HG03025 (cell line): Measurements from ENCODE around the gene NUDT2.
"Not testable (repeated sequence)": the region's sequence is repeated elsewhere in the genome, so short reads cannot be mapped to it uniquely, and the experiment has no call there.

Experiments used
- ATAC-seq: cut with Tn5 transposase; IDR thresholded peaks from one replicate; pipeline ENCODE4 v1.9.1; 2021; ENCODE audit warnings: mild to moderate bottlenecking, moderate library complexity; ENCODE audit not compliant: unreplicated experiment, low FRiP score

Gene NUDT2

DNA sequence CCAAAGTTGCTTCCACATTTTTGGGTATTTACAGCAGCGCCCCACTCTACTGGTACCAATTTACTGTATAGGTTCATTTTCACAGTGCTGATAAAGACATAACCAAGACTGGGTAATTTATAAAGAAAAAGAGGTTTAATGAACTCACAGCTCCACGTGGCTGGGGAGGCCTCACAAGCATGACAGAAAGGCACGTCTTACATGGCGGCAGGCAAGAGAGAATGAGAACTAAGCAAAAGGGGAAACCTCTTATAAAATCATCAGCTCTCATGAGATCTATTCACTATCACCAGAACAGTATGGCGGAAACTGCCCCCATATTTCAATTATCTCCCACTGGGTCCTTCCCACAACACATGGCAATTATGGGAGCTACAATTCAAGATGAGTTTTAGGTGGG lies 39.4 kb downstream of the NUDT2 start:
- not testable (repeated sequence) for ATAC-seq

DNA sequence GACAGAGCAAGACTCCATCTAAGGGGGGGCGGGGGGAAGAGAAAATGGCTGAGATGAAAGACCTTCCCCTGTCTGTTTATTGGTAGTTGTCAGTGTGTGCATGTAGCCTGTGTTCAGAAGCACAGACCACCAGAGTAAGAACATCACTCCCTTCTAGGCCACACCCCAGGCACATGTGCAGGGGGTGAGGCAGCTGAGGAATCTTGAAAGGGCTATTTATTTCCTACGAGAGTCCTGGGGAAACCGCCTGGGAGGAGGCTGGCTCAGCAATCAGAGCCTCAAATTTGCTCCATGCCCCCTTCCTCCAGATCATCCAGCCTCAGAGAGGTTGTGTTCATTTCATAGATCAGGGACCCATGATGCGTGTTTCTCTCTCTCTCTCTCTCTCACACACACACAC lies 40.3 kb downstream of the NUDT2 start:
- no peak for ATAC-seq

DNA sequence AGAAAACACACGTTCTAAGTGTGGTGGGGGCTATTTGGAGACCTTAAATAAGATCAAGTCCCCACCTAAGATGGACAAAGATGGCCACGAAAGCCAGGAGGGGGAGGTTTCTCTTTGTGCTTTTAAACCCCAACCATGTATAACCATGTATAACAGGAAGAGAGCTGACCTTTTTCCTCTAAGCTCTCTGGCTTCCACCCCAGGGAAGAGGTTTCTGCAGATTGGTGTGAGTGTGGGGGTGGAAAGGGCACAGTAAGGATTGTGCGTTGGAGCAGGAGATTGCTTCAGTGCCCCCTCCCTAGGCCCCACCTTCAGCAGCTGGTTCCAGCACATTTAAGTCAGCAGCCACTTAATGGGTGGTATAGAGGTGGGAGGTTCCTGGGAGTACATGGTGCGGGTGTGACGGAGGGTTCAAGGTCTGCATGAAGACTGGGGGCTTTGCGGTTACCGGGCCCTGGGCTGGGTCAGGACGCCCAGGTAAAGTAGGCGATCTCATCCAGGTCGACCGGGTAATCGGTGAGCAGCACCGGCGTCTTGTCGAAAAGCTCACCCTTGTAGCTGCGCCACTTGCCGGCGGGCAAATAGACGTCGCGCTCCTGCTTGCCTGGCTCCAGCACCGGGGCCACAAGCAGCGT lies 41.1 kb downstream of the NUDT2 start:
- ATAC-seq: no peak

DNA sequence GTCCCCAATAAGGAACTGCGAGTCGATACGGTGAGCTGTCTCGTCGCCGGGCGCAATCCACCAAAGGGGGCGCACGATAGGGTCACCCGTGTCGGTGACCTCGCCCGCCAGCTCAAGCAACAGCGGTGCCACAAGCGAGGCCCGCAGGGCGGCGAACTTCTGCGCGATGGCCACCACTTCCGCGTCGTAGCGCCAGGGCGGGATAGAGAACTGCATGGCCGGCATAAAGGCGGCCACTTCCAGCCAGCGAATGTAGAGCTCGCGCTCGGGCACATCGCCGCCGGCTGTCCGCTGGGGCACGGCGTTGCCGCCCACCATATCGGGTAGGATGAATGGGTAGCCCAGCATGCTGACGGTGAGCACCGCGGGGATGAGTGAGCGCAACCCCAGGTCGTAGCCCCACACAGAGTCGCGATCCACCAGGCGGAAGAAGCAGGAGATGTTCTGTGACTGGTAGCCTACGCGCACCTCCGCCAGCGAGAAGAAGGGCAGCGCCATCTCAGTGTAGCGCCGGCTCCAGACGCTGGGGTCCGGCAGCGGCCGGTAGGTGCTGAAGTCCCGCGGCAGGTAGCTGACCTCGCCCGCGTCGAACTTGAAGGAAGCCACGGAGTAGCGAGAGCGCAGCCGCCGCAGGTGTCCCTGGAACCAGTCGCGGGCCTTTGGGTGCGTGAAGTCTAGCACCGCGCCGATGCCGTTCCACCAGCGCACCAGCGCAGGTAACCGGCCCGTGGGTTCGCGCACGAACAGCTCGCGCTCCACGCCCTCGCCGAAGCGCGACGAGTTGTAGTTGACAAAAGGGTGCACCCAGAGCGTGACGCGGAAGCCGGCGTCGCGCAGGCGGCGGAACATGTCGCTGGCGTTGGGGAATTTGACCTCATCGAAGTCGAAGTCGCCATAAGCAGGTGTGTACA lies 41.9 kb downstream of the NUDT2 start:
- no peak for ATAC-seq

DNA sequence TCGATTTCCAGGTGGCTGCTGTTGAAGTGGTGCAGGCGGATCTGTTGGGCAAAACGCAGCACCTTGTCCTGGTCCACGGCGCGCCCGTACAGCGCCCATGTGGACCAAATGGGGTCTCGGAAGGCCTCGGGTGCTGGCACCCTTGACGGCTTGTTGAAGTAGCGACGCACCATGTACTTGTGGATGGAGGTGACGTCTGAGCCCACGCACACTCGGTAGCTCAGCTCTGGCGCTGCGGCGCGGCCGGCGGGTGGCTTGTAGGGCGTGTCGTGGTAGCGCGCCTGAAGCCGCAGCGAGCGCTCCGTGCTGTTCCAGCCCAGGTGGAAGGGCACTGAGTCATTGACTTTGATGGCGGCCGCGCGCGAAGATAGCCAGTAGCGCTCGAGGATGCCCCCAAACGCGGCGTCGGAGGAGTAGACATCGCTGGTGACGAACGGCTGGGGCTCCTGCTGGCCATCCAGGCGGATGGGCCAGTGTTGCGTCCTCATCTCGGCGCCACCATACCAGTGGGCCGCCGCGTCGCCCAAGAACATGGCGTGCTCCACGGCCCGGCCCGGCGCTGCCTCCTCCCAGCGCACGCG lies 42.6 kb downstream of the NUDT2 start:
- ATAC-seq: no peak

DNA sequence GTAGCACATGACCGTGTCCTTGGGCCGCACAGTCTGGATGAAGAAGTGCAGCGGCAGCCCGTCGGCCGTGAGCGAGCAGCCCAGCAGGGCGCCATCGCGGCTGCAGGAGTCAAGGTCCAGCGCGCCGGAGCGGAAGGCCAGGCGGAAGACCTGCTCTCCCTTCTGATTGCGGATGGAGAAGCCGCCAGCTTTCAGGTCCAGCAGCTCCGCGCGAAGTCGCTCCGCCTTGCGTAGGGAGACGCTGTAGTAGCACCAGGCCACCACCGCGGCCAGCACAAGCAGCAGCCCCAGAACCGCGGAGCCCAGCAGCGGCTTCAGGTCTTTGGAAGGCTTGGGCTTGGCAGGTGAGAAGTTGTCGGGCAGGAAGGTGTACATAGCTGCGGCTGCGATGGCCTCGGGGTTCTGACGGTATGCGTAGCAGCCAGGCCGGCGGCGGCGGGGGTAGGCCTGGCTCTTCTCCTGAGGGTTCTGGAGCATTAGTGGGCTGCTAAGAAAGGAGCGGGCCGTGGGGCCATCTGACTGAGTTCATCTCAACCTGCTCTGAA lies 43.2 kb downstream of the NUDT2 start:
- ATAC-seq: no peak

DNA sequence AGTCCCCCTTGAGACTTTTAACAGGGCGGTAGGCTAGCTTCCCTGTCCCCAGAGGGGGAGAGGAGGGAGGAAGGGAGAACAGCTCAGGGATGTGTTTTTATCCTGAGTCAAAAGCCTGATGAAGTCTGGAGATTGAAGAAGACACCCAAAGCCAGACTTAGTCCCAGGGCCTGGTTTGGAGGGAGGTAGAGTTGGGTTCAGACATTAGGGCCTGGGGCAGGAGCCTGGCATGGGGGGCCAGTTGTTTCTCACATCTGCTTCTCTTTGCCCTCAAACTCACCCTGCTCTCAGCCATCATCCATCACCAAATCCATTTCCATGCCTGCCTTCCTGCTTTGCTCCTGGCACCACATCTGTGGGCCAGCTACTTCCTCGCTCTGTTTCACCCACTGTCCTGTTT lies 44.4 kb downstream of the NUDT2 start:
- no peak for ATAC-seq

DNA sequence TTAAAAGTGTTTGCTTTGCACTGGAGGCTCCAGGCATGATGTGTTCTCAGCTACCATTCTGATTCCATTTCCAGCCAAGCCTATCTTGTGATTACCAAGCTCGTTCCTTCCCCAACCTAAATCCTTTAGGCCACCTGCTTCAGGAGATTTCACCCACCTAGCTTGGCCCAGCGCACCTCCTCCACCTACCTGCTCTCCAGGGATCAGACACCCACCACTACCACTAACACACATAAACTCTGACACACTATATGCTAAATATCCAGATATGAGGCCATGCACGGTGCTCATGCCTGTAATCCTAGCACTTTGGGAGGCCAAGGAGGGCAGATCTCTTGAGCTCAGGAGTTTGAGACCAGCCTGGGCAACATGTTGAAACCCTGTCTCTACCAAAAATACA lies 45.0 kb downstream of the NUDT2 start:
- ATAC-seq: no peak

DNA sequence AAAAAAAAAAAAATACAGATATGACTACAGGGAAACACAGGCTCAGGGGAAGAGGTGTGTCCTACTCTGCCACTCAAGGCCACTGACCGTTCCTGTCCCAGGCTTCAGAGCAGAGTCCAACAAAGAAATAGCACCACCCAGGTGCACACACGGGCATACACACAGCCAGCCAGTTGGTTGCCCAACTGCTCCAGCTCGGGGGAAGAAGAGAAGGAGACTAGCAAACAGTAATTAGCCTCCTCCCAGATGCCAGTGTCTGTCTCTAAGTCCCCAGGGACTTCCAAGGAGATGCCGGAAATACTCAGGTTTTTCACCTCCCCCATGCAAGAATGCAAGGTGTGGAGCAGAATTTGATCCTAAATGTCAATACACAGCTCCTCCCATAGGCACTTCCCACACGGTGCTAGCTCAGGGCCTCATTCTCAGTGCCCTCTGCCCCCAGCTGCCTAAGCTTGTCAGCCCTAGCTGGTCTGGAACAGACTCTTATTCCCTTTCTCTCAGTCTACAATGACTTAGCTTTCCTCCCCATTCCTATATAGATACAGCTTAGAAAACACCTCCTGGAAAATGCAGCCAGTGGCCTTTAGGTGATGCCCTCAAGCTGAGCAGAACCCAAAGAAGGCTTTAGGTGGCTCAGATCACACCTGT lies 45.7 kb downstream of the NUDT2 start:
- ATAC-seq: no peak

DNA sequence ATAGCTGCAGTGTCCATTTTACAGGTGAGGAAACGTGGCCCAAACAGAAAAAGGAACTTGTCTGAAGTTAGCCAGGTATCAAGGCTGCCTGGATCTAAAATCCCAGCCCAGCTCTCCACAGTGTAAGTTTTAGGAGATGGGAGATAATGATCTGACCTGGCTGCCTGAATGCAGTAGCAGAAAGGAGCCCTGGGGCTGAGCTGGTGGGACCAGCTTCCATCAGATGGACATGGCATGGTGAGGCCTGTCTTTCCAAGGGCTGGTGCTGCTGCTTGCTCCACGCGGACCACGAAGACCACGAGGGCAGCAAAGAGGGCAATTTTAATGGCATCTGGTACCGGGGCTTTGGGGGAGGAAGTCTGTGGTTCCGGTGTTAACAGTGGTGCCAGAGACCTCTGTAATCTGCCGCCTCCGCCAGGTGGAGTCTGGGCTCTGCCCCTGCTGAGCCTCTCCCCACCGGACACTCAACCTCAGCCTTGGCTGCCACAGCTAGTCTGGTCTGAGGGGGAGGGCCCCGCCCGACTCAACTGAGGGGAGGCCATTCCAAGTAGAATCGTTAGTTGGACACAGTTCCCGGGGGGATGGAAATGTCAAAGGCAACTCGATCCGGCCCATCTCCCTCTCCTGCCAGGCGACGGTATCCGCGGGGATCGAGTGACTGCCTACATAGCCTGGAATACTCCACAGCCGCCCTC lies 46.7 kb downstream of the NUDT2 start:
- no peak for ATAC-seq

DNA sequence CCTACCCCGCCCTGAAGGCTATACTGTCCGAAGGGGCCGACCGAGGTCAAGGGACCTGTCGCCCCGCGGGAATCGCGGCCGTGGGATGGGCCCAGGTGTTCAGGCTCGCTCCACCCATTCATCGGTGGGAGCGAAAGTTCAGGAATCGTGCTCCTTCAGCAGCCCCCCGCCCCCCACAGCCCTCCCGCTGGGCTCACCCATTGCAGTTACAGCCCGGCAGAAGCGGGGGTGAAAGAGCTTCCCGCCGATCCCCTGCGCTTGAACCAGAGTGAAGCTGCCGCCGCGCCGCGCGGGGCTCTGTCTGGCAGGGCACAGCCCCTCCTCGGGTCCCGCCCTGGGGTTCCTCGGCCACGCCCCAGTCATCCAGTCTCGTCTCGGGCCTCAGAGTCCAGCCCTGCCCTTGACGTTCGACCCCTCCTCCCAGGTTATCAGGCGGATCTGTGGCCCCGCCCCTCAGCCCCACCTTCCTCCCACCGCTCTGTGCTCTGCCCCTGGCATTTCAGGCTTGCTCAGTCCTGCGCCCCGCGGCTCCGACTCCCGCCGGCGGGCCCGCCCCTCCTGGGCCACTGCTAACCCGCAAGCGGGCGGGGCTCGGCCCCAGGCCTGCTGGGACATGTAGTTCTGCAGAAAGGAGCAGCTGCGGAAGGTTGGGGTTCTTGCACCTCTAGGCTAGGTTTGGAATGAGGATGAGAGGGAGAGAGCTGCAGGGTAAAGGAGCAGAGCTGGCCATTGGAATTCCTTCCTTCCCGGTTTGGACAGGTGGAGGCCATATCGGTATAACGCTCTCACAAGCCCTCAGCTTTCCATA lies 47.4 kb downstream of the NUDT2 start, which contains the start of gene MYORG:
Gene MYORG, minus strand, starts transcription at position 303 of the 808 bp plus-strand sequence. CDS start 3,955 bp downstream, outside the sequence.
- peak; percentile 87 for ATAC-seq

DNA sequence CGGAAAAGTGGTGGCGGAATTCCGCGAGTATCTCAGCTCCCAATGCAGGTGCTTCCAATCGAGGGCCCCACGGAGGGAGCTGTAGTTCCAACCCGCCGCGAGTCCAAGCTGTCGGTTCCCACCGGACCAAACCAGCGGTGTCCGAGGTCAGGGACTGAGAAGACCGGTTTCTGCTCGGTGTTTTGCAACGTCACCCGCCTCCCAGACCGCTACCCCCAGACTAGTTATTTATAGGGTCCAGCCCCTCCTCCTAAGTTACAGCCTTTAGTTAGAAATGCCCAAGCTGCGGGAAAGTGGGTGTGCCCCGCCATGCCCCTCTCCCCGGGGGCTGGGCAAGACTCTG lies 48.0 kb downstream of the NUDT2 start:
- no peak for ATAC-seq

DNA sequence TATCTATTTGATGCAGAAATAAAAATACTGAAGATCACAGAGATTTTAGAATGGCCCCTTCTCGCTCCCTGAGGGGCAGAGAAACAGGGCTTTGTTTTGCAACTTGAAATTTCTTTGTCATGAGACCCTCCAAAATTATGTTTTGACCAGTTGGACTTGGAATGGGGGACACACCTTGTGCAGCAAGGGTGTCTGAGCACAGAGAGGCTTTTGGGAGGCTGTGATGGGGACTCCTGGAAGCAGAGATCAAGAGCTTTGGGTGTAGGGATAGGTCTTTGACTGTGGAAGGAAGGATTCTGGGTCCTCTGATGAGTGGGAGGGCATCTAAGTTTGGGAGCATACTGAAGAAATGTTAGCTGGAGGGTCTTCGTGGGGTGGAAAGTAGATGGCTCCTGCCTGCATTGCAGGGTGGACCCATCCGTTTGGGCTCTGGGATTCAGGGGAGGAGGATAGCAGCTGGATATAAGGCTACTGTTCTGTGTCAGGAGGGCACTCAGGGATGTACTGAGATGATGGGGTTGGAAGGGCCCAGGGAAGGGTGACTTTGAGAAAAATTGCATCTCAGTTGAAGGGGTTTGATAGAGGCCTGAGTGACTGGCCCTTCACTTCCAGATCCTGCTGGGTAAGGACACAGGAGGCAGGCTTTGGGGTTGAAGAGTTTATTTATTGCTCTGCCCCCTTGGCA lies 49.1 kb downstream of the NUDT2 start:
- ATAC-seq: no peak

DNA sequence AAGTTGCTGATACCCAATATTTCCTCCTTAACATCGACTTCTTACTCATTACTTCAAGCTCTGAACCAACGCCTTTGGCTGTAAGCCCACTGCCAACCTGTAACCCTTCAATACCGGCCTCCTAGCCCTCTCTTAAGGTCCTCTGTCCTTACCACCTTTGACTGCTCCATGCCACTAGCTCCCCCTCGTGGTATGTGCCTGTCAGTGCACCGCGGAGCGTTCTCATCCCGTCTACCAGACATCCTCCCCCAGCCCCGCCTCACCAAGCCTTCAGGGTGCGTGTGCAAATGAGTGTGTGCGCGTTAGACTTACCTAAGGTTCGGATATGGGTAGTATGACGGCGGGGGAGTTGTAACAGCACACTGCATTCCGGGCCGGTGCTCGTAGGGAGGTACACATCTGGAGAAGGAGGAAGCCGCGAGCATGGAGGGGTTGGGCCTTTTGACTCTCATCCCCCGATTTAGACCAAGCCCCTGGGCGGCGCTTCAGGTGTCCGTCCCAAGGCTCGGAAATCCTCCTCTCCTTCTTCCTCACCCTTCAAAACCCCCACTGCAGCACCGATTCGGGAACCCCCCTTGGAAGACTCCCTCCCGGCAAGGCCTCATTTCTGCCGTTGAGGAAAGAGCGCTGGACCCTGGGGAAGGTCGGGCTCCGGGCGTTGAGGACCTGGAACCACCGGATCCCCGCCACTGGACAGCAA lies 50.1 kb downstream of the NUDT2 start:
- no peak for ATAC-seq

DNA sequence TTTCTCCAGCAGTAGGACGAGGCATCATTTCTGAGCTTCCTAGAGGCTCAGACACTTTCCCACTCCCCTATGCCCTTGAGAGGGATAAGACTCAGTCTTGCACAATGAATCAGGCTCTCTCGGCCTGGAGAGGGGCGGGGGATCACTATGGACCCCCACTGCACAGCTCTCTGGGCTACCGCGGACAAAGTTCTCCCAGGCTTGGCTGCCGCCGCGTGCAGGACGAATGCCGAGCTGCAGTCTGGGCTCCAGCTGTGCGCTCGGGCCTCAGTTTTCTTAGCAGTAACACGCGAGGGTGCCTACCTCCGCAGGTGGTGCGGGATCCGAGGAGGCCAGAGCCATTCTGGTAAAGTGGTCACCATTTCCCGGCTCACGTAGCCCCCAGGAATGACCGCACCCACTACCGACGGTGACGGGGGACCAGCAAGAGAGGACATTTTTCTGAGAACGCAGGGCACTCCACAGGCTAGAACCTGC lies 50.7 kb downstream of the NUDT2 start:
- ATAC-seq: no peak

DNA sequence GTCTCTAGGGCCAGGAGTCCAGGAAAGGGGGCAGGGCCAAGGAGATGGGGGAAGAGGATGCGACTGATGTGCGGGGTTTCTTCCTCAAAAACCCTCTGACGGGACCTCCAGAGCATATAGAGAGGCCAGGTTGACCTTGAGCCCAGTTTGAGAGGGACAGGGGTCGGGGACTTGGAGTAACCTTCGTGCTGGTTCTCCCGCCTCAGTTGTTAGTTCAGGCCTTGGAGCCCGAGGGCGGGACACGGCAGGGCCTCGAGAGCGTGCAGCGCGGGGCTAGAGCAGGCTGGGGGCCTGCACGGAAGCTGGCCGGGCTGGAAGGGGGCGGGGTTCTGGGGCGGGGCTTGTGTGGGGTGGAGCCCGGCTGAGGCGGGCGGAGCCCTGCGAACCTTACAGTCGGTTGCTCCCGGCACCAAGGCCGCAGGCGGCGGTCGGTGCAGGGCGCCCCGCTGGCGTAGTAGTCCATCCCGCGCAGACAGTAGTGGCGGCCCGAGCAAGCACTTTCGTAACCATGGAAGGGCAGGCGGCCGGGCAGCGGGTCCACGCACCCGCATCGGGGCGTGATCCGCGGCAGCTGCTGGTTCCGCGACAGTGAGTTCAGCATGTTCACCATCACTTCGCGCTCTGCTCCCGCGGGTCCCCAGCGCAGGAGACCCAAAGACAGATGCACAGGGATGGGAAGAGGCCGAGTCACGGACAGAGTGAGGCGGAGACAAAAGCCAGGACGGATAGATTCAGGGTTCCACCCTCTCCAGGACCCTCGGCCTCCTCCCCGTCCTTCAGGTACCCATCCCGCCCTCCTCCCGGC lies 51.3 kb downstream of the NUDT2 start:
- ATAC-seq: no peak

DNA sequence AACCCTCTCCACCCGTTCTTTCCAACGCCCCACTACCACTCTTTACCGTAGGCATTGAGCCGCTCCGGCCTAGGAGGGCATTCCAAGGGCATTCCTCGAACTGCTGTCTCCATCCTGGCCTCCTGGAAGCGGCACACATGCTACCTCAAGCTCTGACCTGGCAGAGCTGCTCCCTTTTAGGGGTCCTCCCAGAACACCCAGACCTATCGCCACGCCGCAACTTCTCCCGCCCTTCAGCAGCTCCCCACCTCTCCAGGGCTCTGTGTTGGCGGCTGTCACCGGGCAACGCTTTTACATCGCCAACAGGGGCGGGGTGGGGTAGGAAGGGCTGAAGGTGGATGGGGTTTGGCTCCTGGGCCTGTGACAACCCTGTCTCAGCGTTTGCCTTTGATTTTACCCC lies 52.0 kb downstream of the NUDT2 start:
- ATAC-seq: no peak
